Lung (tissue), 12 donors: ENCODE data around the gene DOCK11. TPM values are rescaled to one million over a fixed set of nuclear protein-coding genes. Genes with fewer than 3 reads are reported as not detected.

Source experiments
- ATAC-seq: fragments of 200-7000 bp; cut with Tn5 transposase; one replicate; pipeline ENCODE4 v1.9.1; 2020; ENCODE audit warnings: moderate number of reproducible peaks; ENCODE audit not compliant: insufficient read depth, low FRiP score
- DNase-seq, 3 donors: peaks; one replicate each; pipeline ENCODE4 v3.0.0-alpha.2; 2013 to 2017
- H3K27ac ChIP-seq, 2 donors: one replicate each; pipeline ENCODE4 v1.5.1; 2013; ENCODE audit warnings: mild to moderate bottlenecking in 2 of 2, moderate library complexity in 2 of 2, control low read depth in 1 of 2, inconsistent platforms in 1 of 2, low read depth in 1 of 2, low read length in 1 of 2
- H3K27me3 ChIP-seq, 3 donors: one replicate each; pipeline ENCODE4 v1.5.1; 2013; ENCODE audit warnings: low read length in 2 of 3; ENCODE audit not compliant: control insufficient read depth in 3 of 3, insufficient read depth in 3 of 3
- H3K36me3 ChIP-seq, 4 donors: one replicate each; pipeline ENCODE4 v1.5.1; 2013; ENCODE audit warnings: low read length in 4 of 4, mild to moderate bottlenecking in 1 of 4, moderate library complexity in 1 of 4; ENCODE audit not compliant: control insufficient read depth in 4 of 4, insufficient read depth in 4 of 4
- H3K4me1 ChIP-seq, 5 donors: one replicate each; pipeline ENCODE4 v1.5.1; 2013; ENCODE audit warnings: low read length in 5 of 5, mild to moderate bottlenecking in 2 of 5, moderate library complexity in 1 of 5; ENCODE audit not compliant: control insufficient read depth in 5 of 5, insufficient read depth in 5 of 5
- H3K4me3 ChIP-seq: one replicate; pipeline ENCODE4 v1.5.1; 2013; ENCODE audit warnings: mild to moderate bottlenecking, control low read depth, moderate library complexity
- H3K9ac ChIP-seq, 2 donors: one replicate each; pipeline ENCODE4 v1.5.1; 2013; ENCODE audit warnings: low read length in 2 of 2, control low read depth in 1 of 2; ENCODE audit not compliant: insufficient read depth in 1 of 2
- H3K9me3 ChIP-seq, 4 donors: one replicate each; pipeline ENCODE4 v1.5.1; 2013; ENCODE audit warnings: low read length in 3 of 4, mild to moderate bottlenecking in 1 of 4, moderate library complexity in 1 of 4; ENCODE audit not compliant: control insufficient read depth in 4 of 4, insufficient read depth in 3 of 4
- WGBS, 2 donors: extraction: QIAGEN DNeasy Blood & Tissue Kit; methylation state at CpG; one replicate each; pipeline ENCODE4 v1.1.7; 2013; 5-methylcytosine and 5-hydroxymethylcytosine counted together
- polyA plus RNA-seq, 2 donors: library from polyadenylated mRNA; stranded (reverse); fragments of 200-250 nt; gene quantifications; one replicate each; pipeline ENCODE4 v1.2.1, GENCODE V29; 2013
- total RNA-seq, 2 donors: library from RNA; depleted of rRNA in 1 of 2; stranded (reverse); fragments of >200 nt in 1 of 2; gene quantifications; one replicate each; pipeline ENCODE4 v1.2.1, GENCODE V29; 2014 to 2021
- TF ChIP-seq, protein P1 (sequence below): IDR thresholded peaks from 2 replicates; pipeline ENCODE4 v1.5.1; 2012; ENCODE audit warnings: mild to moderate bottlenecking; ENCODE audit errors: control extremely low read depth, extremely low read depth
- donor health status: control.
- donor health status: control.
- donor health status: Bipolar disorder and iron deficiency.
- donor health status: healthy.
- donor health status: DM: yes; HTN: yes; CAD: no.

DOCK11 gene
- total and polyA plus RNA-seq, 4 donors, result 16.0 to 32.0 (median 23.6) TPM

- no peaks in the 10 kb centered on the region for H3K4me1 ChIP-seq
- H3K27ac ChIP-seq, result no peak overlapping the region
- no peak overlapping the region for H3K4me3 ChIP-seq
- ATAC-seq (no peak), DNase-seq (no peak)
- 90 to 92% methylated on average over 6 of the region's 6 CpGs for WGBS, 2 donors
- no peak overlapping the region for H3K9ac ChIP-seq
- peaks cover 0 to 2% (median 0%) of the 10 kb centered on the region in 4 donors for H3K36me3 ChIP-seq
- H3K27me3 ChIP-seq, result no peaks in the 10 kb centered on the region
- H3K9me3 ChIP-seq, result no peaks in the 10 kb centered on the region
- TF ChIP-seq, protein P1, sequence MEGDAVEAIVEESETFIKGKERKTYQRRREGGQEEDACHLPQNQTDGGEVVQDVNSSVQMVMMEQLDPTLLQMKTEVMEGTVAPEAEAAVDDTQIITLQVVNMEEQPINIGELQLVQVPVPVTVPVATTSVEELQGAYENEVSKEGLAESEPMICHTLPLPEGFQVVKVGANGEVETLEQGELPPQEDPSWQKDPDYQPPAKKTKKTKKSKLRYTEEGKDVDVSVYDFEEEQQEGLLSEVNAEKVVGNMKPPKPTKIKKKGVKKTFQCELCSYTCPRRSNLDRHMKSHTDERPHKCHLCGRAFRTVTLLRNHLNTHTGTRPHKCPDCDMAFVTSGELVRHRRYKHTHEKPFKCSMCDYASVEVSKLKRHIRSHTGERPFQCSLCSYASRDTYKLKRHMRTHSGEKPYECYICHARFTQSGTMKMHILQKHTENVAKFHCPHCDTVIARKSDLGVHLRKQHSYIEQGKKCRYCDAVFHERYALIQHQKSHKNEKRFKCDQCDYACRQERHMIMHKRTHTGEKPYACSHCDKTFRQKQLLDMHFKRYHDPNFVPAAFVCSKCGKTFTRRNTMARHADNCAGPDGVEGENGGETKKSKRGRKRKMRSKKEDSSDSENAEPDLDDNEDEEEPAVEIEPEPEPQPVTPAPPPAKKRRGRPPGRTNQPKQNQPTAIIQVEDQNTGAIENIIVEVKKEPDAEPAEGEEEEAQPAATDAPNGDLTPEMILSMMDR, result no peak
Measured at GRCh38 chrX:118551426-118551825, 55.8 kb downstream of the DOCK11 start.

DNA sequence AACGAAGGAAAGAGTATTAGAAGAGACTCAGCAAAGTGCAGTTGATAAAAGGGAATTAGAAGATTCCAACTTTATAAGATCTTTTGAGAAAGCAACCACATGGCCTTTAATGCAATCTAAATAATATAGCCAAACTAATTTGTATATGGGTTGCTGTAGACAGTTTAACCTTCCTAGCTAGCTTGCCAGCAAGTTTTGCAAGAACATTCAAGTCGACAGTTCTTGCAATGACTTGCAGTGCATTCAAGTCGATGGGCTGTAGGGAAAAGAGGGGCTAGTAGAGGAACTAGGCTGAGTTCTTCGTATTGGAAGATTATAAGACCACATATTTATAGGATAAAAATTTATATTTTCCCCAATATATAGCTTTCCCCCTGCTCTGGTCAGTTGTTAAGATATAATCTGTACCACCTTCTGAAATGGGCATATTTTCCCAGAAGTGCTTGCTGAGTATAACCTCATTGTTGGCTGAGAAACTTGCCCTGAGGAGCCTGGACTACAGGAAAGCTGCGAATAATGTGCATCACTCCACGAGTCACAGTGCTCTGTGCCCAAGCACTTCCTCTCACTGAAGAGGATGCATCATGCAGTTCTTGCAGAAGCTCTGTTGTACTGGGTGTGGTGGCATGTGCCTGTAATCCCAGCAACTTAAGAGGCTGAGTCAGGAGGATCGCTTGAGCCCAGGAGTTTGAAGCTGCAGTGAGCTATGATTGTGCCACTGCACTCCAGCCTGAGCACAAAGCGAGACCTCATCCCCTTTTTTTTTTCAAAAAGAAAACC is 56.7 kb downstream of the DOCK11 start:
- 51 to 55% methylated on average over 8 of the region's 8 CpGs for WGBS, 2 donors

GRCh38 chrX:118553042-118553710 is 57.6 kb downstream of the DOCK11 start:
- Histone ChIP-seq H3K36me3 (no peaks in the 10 kb centered on the region), H3K9me3 (no peaks in the 10 kb centered on the region), H3K4me3 (no peak overlapping the region), H3K27ac (no peak overlapping the region), H3K9ac (no peak overlapping the region), H3K27me3 (no peaks in the 10 kb centered on the region), H3K4me1 (no peaks in the 10 kb centered on the region)
- WGBS, 2 donors, result 48 to 69% methylated on average over 2 of the region's 2 CpGs
- ATAC-seq, result no peak
- DNase-seq, result no peak
- TF ChIP-seq, protein P1, result no peak

More for the DNA sequence above, 56.7 kb downstream of the DOCK11 start:
- ATAC-seq (peak; percentile 74), DNase-seq (peak in 1 of 3 donors; percentile 62)
- Histone ChIP-seq H3K9ac (no peak overlapping the region), H3K27ac (no peak overlapping the region), H3K4me3 (no peak overlapping the region), H3K36me3 (no peaks in the 10 kb centered on the region), H3K27me3 (no peaks in the 10 kb centered on the region), H3K4me1 (no peaks in the 10 kb centered on the region), H3K9me3 (no peaks in the 10 kb centered on the region)
- TF ChIP-seq, protein P1, result no peak
